Measurements from ENCODE around the gene NRG2.

NRG2 gene

GRCh38 chr5:140039561-140039960 lies 3.5 kb downstream of the NRG2 start:
- DNase-seq, result no peak

GRCh38 chr5:140038373-140038957 lies 4.6 kb downstream of the NRG2 start:
- no peak for DNase-seq

- DNase-seq, result no peak
Measured at GRCh38 chr5:140037012-140037411, 6.1 kb downstream of the NRG2 start.

DNA sequence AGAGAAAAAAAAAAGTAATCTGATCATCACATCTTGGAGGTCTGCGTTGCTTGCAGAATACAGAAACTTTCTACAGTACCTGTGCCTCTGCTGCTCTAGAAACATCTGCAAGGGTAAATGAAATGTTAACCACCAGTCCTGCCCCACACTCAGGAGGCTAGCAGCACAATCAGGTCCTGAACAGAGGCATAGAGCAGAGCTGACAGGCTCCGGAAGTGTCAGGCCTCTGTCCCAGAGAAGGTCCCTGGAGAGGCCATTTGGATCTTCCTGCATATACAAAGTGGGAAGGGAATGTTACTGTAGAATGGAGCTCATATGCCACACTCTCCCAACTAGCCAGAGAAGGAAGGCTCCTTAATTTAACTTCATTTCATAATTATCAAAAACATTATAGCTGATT lies 7.2 kb downstream of the NRG2 start:
- DNase-seq, result no peak

- no peak for DNase-seq
Measured at GRCh38 chr5:140033037-140033760, 9.9 kb downstream of the NRG2 start.

DNA sequence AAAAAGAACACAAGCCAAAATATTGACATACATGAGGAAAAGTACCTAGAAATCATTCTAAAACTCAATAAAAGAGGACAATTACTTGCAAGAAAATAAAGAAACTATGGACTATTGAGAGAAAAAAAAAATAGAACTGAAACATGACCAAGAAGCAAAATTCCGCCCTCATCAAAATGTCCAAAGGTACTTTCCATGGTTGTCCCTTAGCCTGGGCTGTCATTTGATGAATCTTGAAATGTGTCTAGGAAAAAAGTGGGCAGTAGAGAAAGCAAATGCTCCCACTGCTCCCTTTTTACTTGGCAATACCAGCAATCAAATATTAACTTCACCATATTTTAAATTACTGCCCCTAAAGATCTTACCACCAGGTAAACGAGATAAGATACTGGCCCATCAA lies 10.8 kb downstream of the NRG2 start:
- DNase-seq, result no peak

GRCh38 chr5:140027807-140028206 lies 15.3 kb downstream of the NRG2 start:
- DNase-seq, result no peak

GRCh38 chr5:140025736-140026135 lies 17.4 kb downstream of the NRG2 start:
- DNase-seq, result no peak

DNA sequence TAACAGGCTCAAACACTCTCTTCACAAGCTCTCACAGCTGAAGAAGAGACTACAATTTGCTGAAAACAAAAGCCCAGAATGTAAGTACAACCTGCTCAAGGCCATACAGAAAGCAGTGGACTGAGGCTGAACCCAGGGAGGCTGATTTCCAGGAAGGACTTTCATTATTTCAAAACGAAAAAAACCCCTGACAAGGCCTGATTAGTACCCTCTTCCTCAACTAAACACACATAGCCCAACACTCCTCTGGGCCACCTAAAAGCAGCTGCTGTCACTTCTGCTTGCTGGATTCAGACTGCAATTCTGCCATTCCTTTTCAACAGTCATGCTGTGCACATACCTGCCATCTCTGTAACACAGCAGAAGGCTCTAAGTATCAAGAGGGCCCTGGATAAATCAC lies 18.2 kb downstream of the NRG2 start:
- DNase-seq, result no peak

DNA sequence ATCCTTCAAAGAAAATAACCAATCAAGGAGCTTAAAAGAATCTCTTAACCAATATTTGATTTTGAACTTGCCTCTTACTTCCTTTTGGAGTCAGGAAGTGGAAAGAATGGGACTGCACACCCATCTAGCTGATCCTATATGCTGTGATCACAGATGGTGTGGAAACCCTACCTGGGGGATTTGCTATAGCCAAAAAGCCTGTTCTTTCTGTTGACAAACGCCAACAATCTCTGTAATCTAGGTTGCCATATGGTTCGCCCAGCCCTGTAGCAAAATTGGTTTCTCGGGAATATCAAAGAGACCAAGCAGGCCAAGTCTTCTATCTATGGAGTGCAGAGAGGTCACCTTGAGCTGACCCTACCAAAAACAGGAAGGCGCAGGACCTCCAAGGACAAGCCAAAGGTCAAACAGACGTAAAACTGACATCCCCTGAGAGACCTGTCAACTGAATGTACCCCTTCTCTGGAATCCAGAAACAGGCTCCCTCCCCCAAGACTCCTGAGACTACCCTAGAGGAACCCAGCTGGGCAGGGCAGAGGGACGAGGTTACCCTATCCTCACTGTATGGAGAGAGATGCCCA lies 19.4 kb downstream of the NRG2 start:
- DNase-seq, result no peak

DNA sequence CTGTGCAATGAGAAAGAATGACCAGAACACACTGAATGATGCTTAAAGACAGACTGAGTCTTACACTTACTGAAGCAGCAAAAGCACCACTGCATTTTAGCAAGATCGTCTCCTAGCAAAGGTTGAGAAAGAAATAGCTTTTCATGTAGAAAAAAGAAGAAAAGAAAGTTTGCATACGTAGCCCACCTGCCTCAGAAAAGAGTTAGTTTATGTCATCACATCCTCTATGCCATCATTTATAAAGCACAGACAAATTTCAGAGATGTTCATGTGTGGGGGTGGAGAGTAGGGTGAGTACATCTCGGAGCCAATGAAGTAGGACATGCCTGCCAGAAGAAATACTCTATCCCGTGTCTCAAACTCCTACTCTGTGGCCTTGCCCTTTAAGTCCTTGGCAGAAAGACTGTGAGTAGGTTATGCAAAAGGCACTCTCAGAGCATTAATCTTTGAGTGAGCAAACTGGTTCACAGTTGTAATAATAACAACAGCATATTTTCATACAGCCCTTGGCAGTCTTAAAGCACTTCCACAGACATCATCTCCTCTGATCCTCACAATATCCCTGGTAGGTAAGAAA lies 22.4 kb downstream of the NRG2 start:
- DNase-seq, result no peak

- no peak for DNase-seq
Measured at GRCh38 chr5:140018920-140019644, 24.0 kb downstream of the NRG2 start.

GRCh38 chr5:140018517-140018916 lies 24.6 kb downstream of the NRG2 start:
- DNase-seq, result no peak

- DNase-seq, result no peak
Measured at GRCh38 chr5:140018096-140018481, 25.0 kb downstream of the NRG2 start.

DNA sequence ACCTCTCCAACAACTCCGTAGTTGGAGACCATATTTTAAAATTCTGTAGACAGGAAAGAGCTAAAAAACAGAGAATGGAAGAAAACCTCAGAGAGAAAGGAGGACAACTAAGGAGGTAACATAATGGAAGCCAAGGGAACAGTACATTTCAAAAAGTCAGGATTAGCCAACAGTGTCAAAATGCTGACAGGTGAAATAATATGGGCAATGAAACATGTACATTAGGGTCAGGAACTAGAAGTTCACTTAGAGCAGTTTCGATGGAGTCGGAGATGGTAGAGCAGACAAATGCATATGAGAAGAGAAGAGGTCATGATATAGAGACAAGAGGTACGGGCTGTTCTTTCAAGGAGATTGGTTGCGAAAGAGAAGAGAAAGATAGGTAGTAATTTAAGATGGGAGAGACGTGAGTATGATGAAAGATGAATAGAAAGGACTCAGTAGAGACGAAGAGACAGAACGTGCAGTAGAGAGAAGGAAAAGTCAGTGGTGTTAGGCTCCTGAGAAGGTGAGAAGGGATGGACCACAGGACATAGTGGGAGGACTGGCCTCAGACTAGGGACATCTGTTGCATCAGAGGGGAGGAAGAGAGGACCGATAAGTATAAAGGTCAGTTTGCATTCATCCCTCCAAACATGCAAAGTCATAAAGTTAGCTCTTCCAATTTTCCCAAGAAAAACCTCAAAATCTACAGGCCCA lies 25.6 kb downstream of the NRG2 start:
- DNase-seq, result no peak

DNA sequence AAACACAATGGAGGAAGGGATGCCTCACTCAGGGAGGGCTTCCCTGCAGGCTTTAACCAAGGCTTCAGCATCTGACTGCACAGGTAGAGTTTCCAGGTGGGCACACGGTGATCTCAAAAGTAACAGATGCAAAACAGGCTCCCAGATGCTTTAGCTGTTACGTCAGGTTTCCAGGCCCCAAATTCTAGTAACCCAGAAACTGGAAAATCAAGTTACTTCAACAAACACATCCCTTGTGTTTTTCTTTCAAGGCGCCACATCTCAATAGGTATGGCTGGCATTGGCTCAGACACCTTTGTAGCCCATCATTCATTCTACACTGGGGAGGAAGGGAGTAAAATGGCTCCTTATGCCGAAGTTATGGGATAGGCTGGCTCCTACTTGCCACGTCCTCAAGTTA lies 27.4 kb downstream of the NRG2 start:
- no peak for DNase-seq

GRCh38 chr5:140014751-140015150 lies 28.3 kb downstream of the NRG2 start:
- DNase-seq, result no peak

DNA sequence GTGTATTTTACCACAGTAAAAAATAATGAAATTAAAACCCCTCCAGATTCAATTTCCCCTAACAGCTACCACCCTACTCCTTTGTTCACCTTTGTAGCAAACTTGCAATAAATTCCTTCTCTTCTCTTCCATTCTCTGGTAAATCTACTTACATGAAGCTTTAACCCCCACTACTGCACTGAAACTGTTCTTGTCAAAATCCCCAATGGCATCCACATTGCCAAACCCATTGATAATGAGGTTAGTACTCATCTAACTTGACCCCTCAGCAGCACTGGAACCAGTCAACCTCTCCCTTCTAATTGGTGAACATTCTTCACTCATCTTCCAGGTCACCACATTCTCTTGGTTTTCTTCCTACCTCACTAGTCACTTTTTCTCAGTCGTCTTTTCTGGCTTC lies 29.6 kb downstream of the NRG2 start:
- no peak for DNase-seq

DNA sequence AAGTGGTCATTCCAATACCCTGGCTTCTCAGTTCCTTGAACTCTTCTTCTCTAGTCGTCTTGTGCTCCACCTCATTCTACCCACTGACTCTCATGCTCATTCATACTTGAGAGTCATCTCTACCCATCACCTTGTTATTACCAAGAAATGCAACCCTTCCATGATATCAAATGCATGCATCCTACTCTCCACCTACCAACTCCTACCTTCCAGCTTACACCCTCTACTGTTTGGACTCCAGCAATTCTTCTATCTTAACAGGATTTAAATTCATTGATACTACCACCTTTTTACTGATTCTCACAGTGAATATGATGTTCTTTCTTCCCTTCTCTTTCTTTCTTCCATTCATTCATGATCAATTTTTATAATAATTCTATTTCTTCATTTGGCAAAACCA lies 30.7 kb downstream of the NRG2 start:
- DNase-seq, result no peak

DNA sequence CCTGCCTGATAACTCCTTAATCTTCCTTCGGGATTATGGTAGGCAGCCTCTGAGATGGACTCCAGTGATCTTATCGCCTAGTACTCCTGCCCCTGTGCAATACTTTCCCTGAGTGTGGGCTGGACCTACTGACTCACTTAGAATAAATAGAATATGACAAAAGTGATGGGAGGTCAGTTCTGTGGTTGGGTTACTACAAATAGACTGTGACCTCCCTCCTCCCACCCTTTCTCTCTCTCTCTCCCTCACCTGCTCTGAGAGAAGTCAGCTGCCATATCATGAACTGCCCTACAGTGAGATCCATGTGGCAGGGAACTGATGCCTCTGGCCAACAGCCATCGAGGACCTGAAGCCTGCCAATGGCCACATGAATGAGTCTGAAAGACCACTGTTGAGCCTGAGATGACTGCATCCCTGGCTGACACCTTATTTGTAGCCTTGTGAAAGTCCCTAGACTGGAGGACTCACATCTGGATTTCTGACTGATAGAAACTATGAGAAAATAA lies 31.7 kb downstream of the NRG2 start:
- no peak for DNase-seq

GRCh38 chr5:140010798-140011197 lies 32.3 kb downstream of the NRG2 start:
- DNase-seq, result no peak

- no peak for DNase-seq
Measured at GRCh38 chr5:140007311-140007710, 35.8 kb downstream of the NRG2 start.

- no peak for DNase-seq
Measured at GRCh38 chr5:140005145-140005591, 37.9 kb downstream of the NRG2 start.

Data from right forelimb (tissue), 1 donor.